ENCODE measurements around the gene TMEM30A.

Gene TMEM30A

GRCh38 chr6:75284632-75285282 lies at the start of gene TMEM30A:
Gene TMEM30A, minus strand, starts transcription at chr6:75284792. Its CDS starts 154 bp downstream, at chr6:75284638.
- Histone ChIP-seq H3K9me3 (ENCODE audit: insufficient read depth, low read length) (no peaks in the 10 kb centered on the region), H3K4me3 (ENCODE audit: insufficient read depth, low read length, poor library complexity, severe bottlenecking) (peak within 1 kb of the TSS; percentile 91), H3K9ac (ENCODE audit: low read length) (peak within 1 kb of the TSS; percentile 81), H3K4me2 (ENCODE audit: low read depth, low read length, poor library complexity, severe bottlenecking) (peak within 1 kb of the TSS; percentile 93), H3K36me3 (ENCODE audit: low read length) (no peaks in the 10 kb centered on the region), H3K27ac (ENCODE audit: low read depth, low read length) (peak within 1 kb of the TSS; percentile 86), H3K27me3 (ENCODE audit: low read length) (no peaks in the 10 kb centered on the region), H3F3A (ENCODE audit: insufficient read depth) (peaks cover 8% of the 10 kb centered on the region; the same call in 1 of the 2 replicates), H3K9me2 (replicated peaks; ENCODE audit: insufficient read depth, low read length) (no peaks in the 10 kb centered on the region), H4K20me1 (ENCODE audit: low read depth, low read length) (peaks cover 14% of the 10 kb centered on the region; the same call in 1 of the 2 replicates), H2AFZ (ENCODE audit: low read depth, low read length, severe bottlenecking) (peak within 1 kb of the TSS; percentile 66), H3K79me2 (ENCODE audit: insufficient read depth, low read length) (peaks cover 81% of the 10 kb centered on the region)
- TF ChIP-seq CTCF (IDR thresholded peaks at IDR 0.05; ENCODE audit: insufficient read depth, low read length, poor library complexity, severe bottlenecking) (no peak), EZH2phosphoT487 (conservative IDR thresholded peaks at IDR 0.05; ENCODE audit: low read length) (no peak)

- H4K20me1 ChIP-seq (ENCODE audit: low read depth, low read length) = no peaks in the 10 kb centered on the region
- no peaks in the 10 kb centered on the region for H3K9me2 ChIP-seq (replicated peaks; ENCODE audit: insufficient read depth, low read length)
- H3K4me3 ChIP-seq (ENCODE audit: insufficient read depth, low read length, poor library complexity, severe bottlenecking) = no peak overlapping the region
- TF ChIP-seq CTCF (IDR thresholded peaks at IDR 0.05; ENCODE audit: insufficient read depth, low read length, poor library complexity, severe bottlenecking) = no peak
- TF ChIP-seq EZH2phosphoT487 (conservative IDR thresholded peaks at IDR 0.05; ENCODE audit: low read length) = no peak
- H3K27ac ChIP-seq (ENCODE audit: low read depth, low read length) = no peak overlapping the region
- no peaks in the 10 kb centered on the region for H3K9me3 ChIP-seq (ENCODE audit: insufficient read depth, low read length)
- H3K4me2 ChIP-seq (ENCODE audit: low read depth, low read length, poor library complexity, severe bottlenecking) = no peak overlapping the region
- no peaks in the 10 kb centered on the region for H3K36me3 ChIP-seq (ENCODE audit: low read length)
- H3F3A ChIP-seq (ENCODE audit: insufficient read depth) = no peaks in the 10 kb centered on the region
- H3K9ac ChIP-seq (ENCODE audit: low read length) = no peak overlapping the region
- H3K27me3 ChIP-seq (ENCODE audit: low read length) = no peaks in the 10 kb centered on the region
- H3K79me2 ChIP-seq (ENCODE audit: insufficient read depth, low read length) = no peaks in the 10 kb centered on the region
- no peak overlapping the region for H2AFZ ChIP-seq (ENCODE audit: low read depth, low read length, severe bottlenecking)
Observed at GRCh38 chr6:75333676-75334200, 49.1 kb upstream of the TMEM30A start.

- no peaks in the 10 kb centered on the region for H3F3A ChIP-seq (ENCODE audit: insufficient read depth)
- H3K27me3 ChIP-seq (ENCODE audit: low read length) = no peaks in the 10 kb centered on the region
- no peak overlapping the region for H2AFZ ChIP-seq (ENCODE audit: low read depth, low read length, severe bottlenecking)
- no peak overlapping the region for H3K9ac ChIP-seq (ENCODE audit: low read length)
- no peaks in the 10 kb centered on the region for H3K9me3 ChIP-seq (ENCODE audit: insufficient read depth, low read length)
- no peaks in the 10 kb centered on the region for H3K36me3 ChIP-seq (ENCODE audit: low read length)
- TF ChIP-seq EZH2phosphoT487 (conservative IDR thresholded peaks at IDR 0.05; ENCODE audit: low read length) (no peak), CTCF (IDR thresholded peaks at IDR 0.05; ENCODE audit: insufficient read depth, low read length, poor library complexity, severe bottlenecking) (no peak)
- no peak overlapping the region for H3K4me2 ChIP-seq (ENCODE audit: low read depth, low read length, poor library complexity, severe bottlenecking)
- no peak overlapping the region for H3K4me3 ChIP-seq (ENCODE audit: insufficient read depth, low read length, poor library complexity, severe bottlenecking)
- H3K79me2 ChIP-seq (ENCODE audit: insufficient read depth, low read length) = no peaks in the 10 kb centered on the region
- H3K27ac ChIP-seq (ENCODE audit: low read depth, low read length) = no peak overlapping the region
- no peaks in the 10 kb centered on the region for H4K20me1 ChIP-seq (ENCODE audit: low read depth, low read length)
- no peaks in the 10 kb centered on the region for H3K9me2 ChIP-seq (replicated peaks; ENCODE audit: insufficient read depth, low read length)
Observed at GRCh38 chr6:75331151-75331550, 46.6 kb upstream of the TMEM30A start.
